ENCODE measurements around the gene AGER.
"Not testable (repeated sequence)": the region's sequence is repeated elsewhere in the genome, so short reads cannot be mapped to it uniquely, and the experiment has no call there.

Gene AGER

DNA sequence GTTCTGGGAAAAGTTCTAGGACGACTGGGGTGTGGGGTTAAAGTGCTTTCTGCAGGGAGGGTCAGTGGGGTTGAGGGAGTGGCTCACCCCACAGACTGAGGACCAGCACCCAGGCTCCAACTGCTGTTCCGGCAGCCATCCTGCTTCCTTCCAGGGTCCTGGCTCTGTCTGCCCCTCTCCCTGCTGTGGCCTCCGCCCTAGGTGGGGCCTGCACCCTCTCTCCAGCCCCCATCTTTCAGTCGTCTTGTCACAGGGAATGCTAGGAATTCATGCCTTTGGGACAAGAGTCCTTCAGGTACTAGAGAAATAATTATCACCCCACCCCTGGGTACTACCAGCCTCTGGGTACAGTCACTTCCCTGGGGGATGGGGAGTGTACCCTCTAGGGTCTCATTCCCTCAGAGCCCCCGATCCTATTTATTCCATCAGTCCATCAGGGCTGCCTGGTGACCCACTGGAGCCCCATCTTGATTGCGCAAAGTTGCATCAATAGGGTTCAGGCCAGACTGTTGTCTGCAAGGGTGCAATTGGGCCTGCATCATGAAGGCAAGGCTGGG is at the start of gene AGER:
Gene AGER (minus strand): TSS at position 170 of the 557 bp plus-strand sequence. CDS start 31 bp downstream, at position 139.
- DNase-seq, result no peak

DNA sequence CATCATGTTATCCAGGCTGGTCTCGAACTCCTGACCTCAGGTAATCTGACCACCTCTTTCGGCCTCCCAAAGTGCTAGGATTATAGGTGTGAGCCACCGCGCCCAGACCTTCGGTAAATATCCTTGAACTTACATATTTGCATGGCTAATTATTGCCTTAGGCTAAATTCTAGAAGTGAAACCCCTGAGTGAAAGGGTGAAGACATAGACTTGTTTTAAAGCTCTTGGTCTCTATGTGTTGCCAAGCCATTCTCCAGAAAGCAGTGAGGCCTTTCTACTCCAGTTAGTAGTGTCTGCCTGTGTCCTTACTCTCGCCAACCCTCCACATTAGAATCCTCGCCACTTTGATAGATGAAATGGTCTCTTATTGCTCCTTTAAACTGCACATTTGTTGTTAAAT is 42.4 kb upstream of the AGER start:
- DNase-seq, result no peak

DNA sequence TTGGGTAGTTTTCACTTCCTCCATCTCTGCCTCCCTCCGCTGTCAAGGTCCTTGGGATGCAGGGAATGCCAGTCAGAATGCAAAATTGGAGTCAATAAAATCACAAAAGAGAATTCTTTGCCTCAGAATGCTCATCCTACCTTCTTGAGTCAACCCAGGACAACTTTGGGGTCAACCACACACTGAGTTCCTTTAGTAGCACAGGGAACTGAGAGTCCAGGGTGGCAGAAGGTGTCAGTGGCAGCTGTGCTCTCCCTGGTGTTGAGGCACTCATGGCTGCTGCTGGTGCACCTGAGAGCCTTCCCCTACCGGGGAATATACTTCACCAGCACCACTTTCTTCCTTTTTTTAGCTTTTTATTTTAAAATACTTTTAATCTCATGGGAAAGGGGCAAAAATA is 40.6 kb upstream of the AGER start:
- no peak for DNase-seq

DNA sequence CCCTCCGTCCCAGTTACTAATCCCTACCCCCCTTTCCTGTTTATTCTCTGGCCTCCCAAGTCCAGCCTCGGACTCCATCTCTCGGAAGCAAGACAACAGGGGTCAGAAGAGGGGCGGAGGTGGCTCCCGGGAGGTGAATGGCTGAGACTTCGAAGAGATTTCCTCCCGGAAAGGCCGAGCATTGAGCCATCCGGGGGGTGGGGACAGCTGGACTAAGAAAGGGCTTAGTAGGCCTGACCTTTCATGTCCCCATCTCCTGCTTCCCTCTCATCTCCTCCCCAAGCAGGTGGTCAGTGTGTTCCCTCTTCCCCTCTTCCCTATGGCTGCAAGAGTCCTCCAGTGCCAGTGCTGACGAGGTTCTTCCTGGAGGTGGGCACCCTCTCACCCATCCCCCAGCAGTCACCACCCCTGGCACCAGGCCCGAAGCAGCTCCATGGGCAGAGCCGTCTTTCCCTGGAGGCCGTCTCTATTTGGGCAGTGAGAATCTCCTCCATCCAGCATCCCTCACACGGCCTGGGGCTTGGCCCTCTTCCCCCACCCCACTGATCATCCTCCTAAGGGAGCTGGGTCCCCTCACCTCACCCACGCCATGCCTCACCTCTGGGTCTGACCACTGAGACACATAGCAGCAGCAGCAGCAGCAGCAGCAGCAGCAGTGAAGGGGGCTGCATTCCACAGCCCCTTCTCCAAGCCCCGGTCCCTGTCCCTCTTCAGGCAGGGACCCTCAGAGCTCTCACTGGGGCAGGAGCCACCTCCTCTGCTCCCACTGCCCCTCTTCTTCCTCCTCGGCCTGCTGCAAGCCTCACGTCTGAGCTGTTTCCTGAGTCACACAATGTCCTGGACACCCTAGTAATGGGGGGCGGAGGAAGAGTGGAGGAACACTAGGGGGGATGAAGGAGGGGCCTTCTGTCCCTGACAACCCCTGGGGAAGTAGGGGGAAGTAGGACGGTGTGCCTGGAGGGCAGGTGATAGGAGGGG is 39.5 kb upstream of the AGER start, which contains the start of gene NOTCH4:
Gene NOTCH4 (minus strand): TSS at position 810 of the 978 bp plus-strand sequence. CDS start 139 bp downstream, at position 671.
- no peak for DNase-seq

- no peak for DNase-seq
Measured at GRCh38 chr6:32222333-32223230, 38.5 kb upstream of the AGER start.

GRCh38 chr6:32220021-32220420 is 36.0 kb upstream of the AGER start:
- no peak for DNase-seq

DNA sequence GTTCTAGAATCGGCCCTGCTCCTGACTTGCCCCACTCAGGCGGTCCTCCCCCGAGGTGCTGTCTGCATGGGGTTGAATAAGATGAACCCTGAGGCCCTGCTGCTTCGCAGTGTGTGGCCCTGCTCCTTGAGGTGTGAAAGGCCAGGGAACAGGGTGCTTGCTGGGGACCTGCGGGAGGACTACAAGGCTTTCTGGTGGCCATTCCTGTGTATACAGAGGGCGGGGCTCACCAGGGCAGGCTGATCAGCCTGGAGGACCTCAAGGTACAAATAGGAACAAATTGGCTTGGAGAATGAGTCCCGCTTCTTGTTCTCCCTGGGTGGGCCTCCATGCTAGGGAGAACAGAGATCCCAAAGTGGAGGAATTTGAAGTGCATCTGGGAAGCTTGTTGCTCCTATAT is 34.1 kb upstream of the AGER start:
- no peak for DNase-seq

DNA sequence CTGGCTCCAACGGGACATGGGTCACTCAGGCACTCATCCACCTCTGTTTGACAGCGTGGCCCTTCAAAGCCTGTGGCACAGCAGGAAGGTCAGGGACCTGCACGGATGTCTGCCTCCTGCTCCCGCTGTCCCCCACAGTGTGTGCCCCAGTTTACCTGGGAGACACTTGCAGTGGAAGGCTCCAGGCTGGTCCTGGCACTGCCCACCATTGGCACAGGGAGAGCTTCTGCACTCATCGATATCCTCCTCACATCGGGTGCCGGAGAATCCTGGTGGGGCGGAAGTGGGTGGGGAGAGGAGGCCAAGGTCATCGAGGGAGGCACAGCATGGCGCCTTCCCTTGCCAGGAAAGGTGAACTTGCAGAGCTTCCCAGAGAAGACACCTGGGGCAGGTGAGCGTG is 32.9 kb upstream of the AGER start:
- DNase-seq, result no peak

DNA sequence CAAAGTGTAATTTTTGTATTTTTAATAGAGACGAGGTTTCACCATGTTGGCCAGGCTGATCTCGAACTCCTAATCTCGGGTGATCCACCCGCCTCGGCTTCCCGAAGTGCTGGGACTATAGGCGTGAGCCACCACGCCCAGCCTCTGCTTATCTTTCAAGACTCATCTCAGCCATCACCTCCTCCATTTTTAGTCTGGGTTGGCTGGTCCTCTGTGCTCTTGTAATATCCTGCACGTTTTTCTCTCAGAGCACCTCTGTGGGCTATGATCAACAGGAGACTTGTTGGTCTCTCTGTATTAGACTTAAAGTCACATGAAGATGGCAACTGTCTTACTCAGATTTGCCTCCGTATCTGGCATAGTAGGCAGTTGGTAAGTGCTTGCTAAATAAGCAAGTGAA is 32.2 kb upstream of the AGER start:
- DNase-seq, result no peak

DNA sequence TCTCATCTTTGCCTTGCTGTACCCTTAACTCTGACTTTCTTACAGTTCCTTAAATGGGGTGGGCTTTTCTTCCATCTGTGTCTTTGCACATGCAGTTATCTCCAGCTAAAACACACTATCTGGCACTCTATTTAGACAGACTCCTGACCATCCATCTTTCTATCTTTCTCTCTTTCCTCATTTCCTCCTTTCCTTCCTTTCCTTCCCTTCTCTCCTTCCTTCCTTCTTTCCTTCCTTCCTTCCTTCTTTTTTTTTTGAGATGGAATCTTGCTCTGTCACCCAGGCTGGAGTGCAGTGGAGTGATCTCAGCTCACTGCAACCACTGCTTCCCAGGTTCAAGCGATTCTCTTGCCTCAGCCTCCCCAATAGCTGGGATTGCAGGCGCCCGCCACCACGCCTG is 31.6 kb upstream of the AGER start:
- no peak for DNase-seq

- DNase-seq, result no peak
Measured at GRCh38 chr6:32214126-32214525, 30.1 kb upstream of the AGER start.

DNA sequence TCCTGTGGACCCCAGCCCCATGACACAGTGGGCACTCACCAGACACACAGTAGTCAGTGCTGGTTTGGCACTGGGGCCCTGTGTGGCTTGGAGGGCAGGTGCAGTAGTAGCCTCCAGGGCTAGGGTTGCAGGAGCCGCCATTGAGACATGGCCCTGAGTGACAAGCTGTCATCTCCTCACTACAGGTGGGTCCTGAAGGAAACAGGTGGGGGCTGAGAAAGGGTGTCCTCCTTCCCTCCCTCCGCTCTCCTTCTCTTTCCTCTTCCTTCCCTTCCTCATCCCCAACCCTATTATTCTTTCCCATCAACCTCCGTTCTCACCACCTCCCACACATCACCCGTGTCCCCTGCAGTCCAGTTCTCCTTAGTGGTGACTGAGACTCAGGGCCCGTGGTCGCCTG is 29.6 kb upstream of the AGER start:
- DNase-seq, result no peak

DNA sequence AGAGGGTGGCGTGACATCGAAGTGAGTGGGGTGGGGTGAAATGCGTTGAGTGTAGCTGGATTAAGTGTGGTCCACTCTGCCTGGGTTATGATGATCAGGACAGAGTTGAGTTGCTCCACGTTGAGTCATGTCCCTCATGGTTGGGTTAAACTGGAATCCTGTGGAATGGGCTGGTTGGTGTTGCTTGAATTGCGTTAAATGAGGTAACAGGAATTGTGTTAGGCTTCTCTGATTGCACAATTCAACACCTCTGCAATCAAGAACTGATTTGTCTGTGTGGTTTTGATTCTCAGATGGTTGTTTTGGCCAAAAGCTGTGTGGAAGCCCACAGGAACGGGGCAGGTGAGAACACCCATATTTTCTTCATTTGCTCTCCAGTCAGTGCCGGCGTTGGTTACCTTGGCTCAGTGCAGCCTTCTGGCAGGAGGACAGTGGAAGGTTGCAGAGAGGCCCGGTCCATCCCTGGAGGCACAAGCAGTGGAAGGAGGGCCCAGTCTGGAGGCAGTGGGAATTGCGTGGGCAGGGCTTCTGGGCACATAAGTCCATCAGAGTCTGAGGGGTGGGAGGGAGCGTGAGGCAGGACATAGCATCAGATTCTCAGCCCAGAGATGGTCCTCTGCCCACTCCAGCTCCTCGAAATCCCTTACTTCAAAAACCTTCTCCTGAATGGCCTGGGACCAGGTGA is 28.2 kb upstream of the AGER start:
- no peak for DNase-seq

- not testable (repeated sequence) for DNase-seq
Measured at GRCh38 chr6:32211432-32211831, 27.4 kb upstream of the AGER start.

DNA sequence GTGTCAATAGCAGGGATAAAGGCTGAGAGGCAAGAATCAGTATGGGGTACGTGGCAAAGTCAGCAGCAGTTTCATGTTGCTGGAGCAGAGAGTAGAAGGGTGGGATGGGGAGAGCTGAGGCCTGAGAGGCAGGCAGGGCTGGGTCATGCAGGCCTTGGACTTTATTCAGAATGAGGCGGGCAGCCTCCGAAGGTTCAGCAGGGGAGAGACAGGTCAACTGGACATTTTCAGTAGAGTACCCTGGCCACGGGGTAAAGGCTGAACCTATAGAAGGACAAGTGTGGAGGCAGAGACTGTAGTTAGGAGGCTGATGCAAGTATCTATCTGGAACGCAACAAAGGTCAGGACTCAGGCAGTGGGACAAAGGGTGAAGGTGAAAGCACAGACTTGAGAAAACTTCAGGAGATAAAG is 26.1 kb upstream of the AGER start:
- no peak for DNase-seq

GRCh38 chr6:32208996-32209395 is 24.9 kb upstream of the AGER start:
- DNase-seq, result no peak

- DNase-seq, result no peak
Measured at GRCh38 chr6:32204268-32204715, 20.2 kb upstream of the AGER start.

DNA sequence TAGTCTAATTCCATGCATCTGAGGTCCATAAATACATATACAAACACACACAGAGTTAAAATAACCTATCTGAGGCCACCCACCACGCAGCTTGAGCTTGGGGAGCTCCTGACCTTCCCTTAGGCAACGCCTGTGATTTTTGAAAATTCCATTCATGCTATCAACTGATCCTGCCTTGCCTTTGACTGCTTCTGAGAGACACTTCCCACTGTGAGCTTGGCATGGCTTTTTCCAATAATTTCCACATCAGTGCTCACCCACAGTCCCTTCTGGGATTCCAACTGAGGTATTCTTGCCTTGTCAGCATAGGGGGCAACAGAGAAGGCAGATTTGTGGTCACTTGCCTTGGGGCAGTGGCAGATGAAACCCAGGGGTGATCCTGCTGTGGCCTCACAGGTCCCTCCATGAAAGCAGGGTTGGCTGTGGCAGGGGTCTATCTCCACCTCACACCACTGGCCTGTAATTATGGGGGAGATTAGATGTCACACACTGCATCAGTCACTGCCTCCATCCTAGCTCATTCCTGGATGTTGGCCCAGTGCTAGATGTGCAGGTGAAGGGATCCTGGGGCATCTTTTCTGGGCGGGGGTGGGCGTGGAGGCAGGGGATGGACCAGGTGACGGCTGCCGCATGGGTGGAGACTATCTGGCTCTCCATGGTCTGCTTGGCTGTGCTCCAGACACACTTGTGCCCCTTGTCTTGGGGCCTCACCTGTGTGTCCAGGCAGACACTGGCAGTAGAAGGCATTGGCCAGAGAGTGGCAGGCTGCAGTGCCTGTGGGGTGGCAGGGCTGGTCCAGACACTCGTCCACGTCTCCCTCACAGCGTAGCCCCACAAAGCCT is 19.6 kb upstream of the AGER start:
- DNase-seq, result no peak

DNA sequence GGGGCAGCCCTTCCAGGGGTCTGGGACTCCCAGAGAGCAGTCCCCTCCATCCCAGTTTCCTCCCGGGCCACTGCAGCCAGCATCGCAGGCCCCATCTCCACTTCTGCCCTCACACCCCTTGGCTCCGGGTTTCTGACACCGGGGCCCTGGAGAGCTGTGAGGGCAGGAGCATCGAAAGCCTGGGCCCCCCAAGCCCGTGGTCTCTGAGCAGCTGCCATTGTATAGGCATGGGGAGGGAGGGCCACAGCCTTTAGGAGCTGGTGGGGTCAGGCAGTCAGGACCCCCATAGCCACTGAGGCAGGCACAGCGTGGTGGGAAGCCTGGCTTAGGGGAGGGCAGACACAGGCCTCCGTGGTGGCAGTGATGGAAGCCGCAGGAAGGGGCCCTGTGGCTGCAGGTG is 18.1 kb upstream of the AGER start:
- DNase-seq, result no peak

GRCh38 chr6:32200711-32201475 is 16.8 kb upstream of the AGER start:
- no peak for DNase-seq

- no peak for DNase-seq
Measured at GRCh38 chr6:32198866-32199265, 14.8 kb upstream of the AGER start.
